ENCODE results near the gene FKBP7. TPM values are rescaled to one million over a fixed set of nuclear protein-coding genes. Genes with fewer than 3 reads are reported as not detected.
"Not testable (repeated sequence)": the region's sequence is repeated elsewhere in the genome, so short reads cannot be mapped to it uniquely, and the experiment has no call there.

The FKBP7 gene
- total RNA-seq = 8.8 TPM
- long read RNA-seq, partial matches to known transcripts = 0 of 2 reads
- long read RNA-seq, other reads (novel, unspliced or antisense) = 0 of 2 reads

- peak; percentile 84 for ATAC-seq
- peak; percentile 94 for DNase-seq
- intact Hi-C loops (cut with micrococcal nuclease) = no loop called here
Measured at GRCh38 chr2:178478439-178479274, at the start of gene FKBP7. FKBP7 (minus strand) TSS chr2:178478600; CDS start chr2:178478499, 101 bp downstream.

- intact Hi-C loops (cut with micrococcal nuclease) = no loop called here
- DNase-seq (no peak), ATAC-seq (no peak)
Measured at GRCh38 chr2:178527592-178527991, 49.2 kb upstream of the FKBP7 start.

- intact Hi-C loops (cut with micrococcal nuclease) = no loop called here
- ATAC-seq = no peak
- no peak for DNase-seq
Measured at GRCh38 chr2:178526256-178526655, 47.9 kb upstream of the FKBP7 start.

- intact Hi-C loops (cut with micrococcal nuclease); DNase-seq; ATAC-seq: not testable (repeated sequence)
Measured at GRCh38 chr2:178525460-178525859, 47.1 kb upstream of the FKBP7 start.

GRCh38 chr2:178525010-178525409 is 46.6 kb upstream of the FKBP7 start:
- ATAC-seq; DNase-seq; intact Hi-C loops (cut with micrococcal nuclease): not testable (repeated sequence)

GRCh38 chr2:178523596-178524134 is 45.3 kb upstream of the FKBP7 start:
- intact Hi-C loops (cut with micrococcal nuclease) = no loop called here
- ATAC-seq = peak; percentile 36
- DNase-seq = no peak

GRCh38 chr2:178522950-178523595 is 44.7 kb upstream of the FKBP7 start:
- peak; percentile 83 for DNase-seq
- intact Hi-C loops (cut with micrococcal nuclease) = no loop called here

GRCh38 chr2:178521304-178522150 is 43.1 kb upstream of the FKBP7 start:
- DNase-seq (no peak), ATAC-seq (no peak)
- intact Hi-C loops (cut with micrococcal nuclease) = no loop called here

More at GRCh38 chr2:178522950-178523595, 44.7 kb upstream of the FKBP7 start:
- ATAC-seq = peak; percentile 81

- intact Hi-C loops (cut with micrococcal nuclease) = no loop called here
- DNase-seq = no peak
- ATAC-seq = no peak
Measured at GRCh38 chr2:178517496-178517895, 39.1 kb upstream of the FKBP7 start.

- ATAC-seq (no peak), DNase-seq (no peak)
- intact Hi-C loops (cut with micrococcal nuclease) = no loop called here
Measured at GRCh38 chr2:178514664-178515063, 36.3 kb upstream of the FKBP7 start.

- DNase-seq (no peak), ATAC-seq (no peak)
- intact Hi-C loops (cut with micrococcal nuclease) = no loop called here
Measured at GRCh38 chr2:178513876-178514275, 35.5 kb upstream of the FKBP7 start.

- ATAC-seq (no peak), DNase-seq (no peak)
- intact Hi-C loops (cut with micrococcal nuclease) = no loop called here
Measured at GRCh38 chr2:178512484-178512883, 34.1 kb upstream of the FKBP7 start.

- ATAC-seq = peak; percentile 75
- intact Hi-C loops (cut with micrococcal nuclease) = no loop called here
- DNase-seq = no peak
Measured at GRCh38 chr2:178510384-178510783, 32.0 kb upstream of the FKBP7 start.

- intact Hi-C loops (cut with micrococcal nuclease) = no loop called here
- DNase-seq = no peak
- no peak for ATAC-seq
Measured at GRCh38 chr2:178508646-178509045, 30.2 kb upstream of the FKBP7 start.

- ATAC-seq = no peak
Measured at GRCh38 chr2:178506949-178507348, 28.5 kb upstream of the FKBP7 start.

GRCh38 chr2:178506524-178506923 is 28.1 kb upstream of the FKBP7 start:
- no peak for DNase-seq
- intact Hi-C loops (cut with micrococcal nuclease) = no loop called here
- ATAC-seq = peak; percentile 39

More at GRCh38 chr2:178506949-178507348, 28.5 kb upstream of the FKBP7 start:
- intact Hi-C loops (cut with micrococcal nuclease) = no loop called here
- DNase-seq = no peak

- DNase-seq = no peak
- intact Hi-C loops (cut with micrococcal nuclease) = no loop called here
Measured at GRCh38 chr2:178506101-178506500, 27.7 kb upstream of the FKBP7 start.

GRCh38 chr2:178502751-178503150 is 24.4 kb upstream of the FKBP7 start:
- intact Hi-C loops (cut with micrococcal nuclease) = no loop called here
- DNase-seq (no peak), ATAC-seq (no peak)

More at GRCh38 chr2:178506101-178506500, 27.7 kb upstream of the FKBP7 start:
- ATAC-seq = no peak

GRCh38 chr2:178499640-178500039 is 21.2 kb upstream of the FKBP7 start:
- DNase-seq (no peak), ATAC-seq (no peak)
- intact Hi-C loops (cut with micrococcal nuclease) = no loop called here
